ENCODE results near the gene CENPE.

The CENPE gene

DNA sequence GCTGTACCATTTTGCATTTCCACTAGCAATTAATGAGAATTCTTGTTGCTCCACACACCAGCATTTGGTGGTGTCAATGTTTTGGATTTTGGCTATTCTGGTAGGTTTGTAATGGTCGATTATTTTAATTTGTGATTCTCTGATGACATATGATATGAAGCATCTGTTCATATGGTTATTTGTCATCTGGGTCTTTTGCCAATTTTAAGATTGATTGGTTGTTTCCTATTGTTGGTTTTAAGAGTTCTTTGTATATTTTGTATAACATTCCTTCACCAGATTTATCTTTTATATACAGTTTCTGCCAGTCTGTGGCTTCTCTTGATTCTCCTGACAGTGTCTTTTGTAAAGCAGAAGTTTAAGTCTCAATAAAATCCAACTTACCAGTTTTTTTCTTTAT lies 80.0 kb downstream of the CENPE start:
- no peak for DNase-seq

- no peak for DNase-seq
Observed at GRCh38 chr4:103111598-103111997, 86.5 kb downstream of the CENPE start.

GRCh38 chr4:103108542-103108941 lies 89.6 kb downstream of the CENPE start:
- DNase-seq = no peak

DNA sequence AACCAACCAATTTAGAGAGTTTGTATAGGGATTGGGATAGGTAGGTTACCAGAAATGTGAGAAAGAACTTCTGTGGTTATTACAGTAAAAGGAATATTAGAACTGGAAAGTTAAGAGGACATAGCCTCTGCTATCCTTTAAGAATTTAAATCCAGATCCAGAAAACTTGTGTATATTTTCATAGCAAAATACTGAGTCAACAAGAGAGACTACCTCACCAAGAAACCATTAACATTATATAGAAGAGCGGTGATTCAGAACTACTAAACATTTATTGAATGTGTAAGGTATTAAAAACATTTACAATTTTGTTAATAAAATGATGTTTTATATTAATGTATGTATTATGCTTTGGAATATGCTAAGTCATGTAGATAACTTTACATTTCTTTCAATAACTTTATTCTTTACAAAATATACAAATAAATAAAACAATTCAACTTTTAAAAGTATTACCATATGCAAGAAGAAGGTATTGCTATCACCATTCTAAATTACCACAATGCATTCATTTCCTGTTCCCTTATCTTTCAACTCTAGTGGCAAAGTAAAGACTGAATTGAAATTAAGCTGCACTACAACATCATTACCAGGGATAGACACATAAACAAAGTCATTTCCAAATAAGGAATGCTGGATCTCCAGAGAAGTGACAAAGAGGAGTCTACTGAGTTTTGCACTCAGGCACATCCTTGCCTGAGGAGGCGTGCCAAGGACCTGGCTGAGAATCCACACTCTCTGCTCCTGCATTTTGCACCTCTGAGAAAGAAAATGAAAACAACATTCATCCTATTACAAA lies 92.4 kb downstream of the CENPE start:
- DNase-seq = no peak

DNA sequence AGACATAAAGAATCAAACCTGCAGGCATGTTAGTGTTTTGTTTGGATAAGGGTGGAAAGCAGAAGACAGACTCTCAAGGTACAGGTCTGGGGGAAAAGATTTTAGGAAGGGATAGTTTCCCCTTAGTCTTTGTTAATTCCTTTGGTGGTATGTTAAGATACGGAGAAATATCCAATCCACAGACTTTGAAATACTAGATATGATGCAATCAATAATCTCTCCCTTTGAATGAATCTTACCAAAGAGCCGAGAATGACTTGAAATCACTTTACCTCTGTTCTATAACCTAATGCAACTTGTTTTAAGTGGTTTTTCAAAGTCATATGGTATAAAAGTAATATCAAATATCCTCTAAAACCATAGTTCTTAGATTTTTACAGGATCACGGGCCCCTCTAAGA lies 93.3 kb downstream of the CENPE start:
- no peak for DNase-seq

DNA sequence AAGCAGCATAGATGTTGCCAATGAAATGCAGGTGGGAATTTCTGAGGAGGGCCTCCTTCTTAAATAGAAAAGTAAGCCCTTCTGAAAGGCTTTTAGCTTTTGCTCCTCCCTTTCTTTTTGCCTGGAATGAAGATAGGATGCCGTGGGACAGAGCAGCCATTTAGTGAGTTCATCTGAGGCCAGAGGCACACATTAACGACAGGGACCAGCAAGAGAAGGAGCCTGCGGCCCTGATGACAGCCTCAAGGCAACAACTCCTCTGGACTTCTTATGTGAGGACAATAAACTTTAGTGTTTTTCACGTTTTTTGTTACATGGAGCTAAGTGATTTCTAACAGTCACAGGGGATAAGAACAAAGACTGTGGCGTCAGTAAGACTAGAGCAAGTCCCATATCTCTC lies 97.5 kb downstream of the CENPE start:
- no peak for DNase-seq

DNA sequence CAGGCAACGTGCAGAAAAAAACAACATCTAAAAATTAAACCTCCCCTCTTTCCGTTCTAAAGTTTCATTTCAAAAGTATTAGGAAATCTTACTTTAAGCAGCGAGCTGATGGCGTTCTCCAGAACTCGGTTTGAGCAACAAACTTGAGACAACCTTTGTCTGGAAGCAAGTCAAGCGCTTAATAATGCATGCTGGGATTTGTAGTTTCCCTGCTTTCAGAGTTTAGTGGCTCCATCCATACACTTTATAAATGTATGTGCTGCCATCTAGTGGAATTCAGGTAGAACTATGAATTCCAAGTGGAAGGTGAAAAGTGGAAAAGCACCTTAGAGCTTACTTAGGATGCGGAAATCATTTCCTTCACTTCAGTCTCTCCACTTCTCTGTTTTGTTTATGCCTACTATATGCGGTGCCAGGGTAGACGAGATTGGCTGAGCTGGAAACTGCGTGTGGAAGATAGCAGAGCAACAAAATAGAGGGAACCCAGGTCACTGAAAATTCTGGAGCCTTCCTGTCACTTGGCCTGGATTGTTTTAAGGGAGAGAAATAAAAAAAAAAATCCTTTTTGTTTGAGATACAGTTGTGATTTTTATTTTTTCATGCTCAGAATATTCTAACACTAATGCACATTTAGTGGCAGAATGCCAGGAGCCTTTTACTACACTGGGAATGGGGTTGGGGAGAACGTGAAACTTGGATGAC lies 98.3 kb downstream of the CENPE start, which contains the start of gene BDH2:
Gene BDH2, minus strand, starts transcription at position 144 of the 702 bp plus-strand sequence. CDS start 3,580 bp downstream, outside the sequence.
- DNase-seq = peak; percentile 88

DNA sequence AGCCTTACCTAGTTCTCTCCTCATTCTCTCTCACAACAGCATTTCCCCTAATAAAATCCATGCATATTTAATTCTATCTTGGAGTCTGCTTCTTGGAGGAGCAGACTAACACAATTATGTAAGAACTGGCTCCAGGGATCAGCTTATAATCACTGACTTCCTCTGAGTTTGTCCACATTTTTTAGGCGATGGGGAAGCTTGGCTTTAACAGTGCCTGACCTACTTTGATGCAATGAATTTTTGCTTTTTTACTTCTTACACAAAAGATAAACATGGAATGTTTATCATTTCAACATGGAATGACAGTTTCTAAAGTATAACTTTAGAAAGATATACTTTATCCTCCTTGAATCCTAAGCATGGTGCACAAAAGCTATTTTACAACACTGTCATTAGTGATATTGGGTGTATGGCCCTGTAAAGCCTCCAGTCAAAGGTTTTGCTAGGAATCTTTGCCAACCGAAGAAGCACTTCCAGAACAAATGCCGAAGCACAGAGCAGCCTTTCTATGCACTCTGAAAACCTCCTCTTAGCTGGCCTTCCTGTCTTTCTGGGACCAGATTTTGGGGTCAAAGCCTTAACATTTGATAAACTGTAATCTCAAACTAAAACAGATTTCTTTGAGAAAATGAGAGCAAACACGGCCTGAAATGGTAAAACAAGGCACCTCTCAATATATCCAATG lies 99.2 kb downstream of the CENPE start:
- no peak for DNase-seq

DNA sequence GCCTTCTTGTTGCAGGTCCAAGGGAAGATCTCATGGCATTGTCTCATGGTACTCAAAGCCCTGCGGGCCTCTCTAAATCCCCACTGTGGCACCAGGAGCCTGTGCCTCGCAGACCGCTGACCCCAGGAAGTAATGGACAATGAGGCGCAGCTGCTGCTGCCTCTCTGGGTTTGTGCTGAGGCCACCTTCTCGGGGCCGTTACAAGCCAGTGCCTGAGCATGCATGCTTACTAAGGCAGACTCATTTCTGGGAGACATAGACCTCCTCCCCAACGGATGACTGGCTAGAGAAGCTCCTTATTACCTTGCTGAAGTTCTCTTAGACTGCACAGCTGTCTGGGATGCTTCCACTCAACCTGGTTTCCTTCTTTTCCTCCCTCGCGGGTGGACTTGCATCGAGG lies 99.8 kb downstream of the CENPE start:
- no peak for DNase-seq

DNA sequence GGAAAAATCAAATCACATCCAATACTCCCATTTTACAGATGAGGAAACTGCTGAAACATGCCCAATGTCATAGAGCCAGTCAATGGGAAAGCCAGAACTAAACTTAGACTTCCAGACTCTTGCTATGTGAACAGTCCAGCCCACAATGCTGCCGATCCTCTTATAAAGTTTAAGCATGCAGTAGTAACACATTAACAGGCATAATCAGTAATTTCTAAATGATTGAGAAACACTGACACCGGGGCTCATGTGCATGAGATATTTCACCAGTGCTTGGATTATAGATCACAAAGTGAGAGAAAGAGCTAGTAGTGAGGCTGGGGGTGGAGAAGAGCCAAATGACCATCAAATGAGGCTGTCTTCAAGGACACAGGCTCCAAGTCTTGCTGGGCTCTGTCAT lies 101.0 kb downstream of the CENPE start:
- DNase-seq = no peak

GRCh38 chr4:103095080-103095479 lies 103.1 kb downstream of the CENPE start:
- DNase-seq = no peak

DNA sequence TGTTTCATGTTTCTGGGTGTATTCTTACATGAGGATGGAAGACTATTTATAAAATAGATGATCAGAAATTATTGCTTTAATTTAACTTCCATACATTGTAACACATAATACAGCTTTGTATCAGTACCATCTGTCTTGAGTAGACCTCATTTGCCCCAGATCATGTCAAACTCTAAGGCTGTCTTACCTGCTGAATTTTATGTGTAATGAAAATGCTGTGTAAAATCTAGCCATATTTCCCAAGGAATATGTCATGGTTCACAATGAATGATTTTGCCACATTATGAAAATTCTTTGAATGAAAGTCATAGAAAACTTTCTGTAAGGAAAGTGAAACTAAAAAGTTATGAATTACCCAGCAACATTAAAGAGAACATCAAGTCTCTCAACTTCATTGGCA lies 105.9 kb downstream of the CENPE start:
- no peak for DNase-seq

GRCh38 chr4:103091601-103092223 lies 106.4 kb downstream of the CENPE start:
- peak; percentile 83 for DNase-seq

DNA sequence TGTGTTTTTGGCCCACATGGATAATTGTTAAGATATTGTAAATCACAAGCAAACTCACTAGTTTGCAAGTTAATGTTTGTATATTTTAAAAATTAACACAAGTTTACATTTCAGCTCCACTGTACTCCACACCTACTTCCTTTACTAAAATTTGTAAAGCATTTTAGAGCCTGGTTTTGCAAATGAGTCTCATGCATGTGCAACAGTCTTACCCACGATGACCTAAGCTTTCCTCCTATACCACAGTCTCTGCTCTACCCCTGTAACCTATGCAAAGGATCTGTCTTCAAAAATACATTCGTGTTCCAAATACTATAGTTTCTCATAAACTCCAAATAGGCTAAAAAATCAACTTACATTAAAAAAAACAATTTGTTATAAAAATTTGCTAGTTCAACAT lies 108.7 kb downstream of the CENPE start:
- no peak for DNase-seq

DNA sequence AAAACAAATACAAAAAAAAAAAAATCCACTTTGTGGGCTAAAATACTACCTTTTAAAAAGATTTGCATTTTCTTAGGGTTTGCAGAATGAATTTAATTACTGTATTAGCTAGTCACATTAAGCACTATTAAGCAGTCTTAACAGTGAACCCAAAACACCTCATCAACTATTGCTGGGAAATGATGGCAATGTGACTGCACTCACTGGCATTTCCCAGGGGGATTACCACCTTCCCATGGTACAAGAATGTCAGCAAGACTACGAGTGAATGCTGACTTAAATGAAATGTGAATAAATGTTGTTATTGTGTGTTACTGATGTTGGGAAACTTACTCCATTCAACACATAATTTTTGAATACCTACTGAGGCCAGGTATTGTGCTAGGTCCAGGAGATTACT lies 111.6 kb downstream of the CENPE start:
- DNase-seq = no peak

DNA sequence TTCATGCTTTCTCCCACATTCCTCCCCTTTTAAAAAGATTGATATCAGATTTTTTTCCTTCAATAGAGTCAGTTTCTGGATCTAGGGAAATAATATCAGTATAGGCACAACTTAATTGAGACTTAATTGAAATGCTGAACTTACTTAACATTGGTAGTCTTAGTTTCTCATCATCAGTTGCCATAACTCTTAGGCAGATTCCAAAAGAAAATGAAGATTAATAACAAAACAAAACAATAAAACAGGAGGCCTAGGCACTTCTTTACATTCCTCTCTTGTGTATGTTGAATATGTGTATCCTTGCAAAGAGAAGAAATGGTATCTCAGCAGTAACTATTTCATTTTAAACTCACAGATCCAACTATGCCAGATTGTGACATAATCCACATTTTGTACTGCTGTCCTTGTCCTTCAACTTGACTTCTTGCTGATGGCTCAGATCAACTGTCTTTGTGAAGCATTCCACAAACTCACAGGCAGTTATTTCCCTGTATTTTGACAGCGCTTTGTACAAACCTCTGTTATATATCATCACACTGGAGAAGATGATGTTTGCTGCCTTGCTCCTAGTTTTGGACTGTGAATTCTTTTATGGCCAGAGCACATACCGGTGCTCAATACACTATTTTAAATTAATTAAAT lies 112.5 kb downstream of the CENPE start:
- DNase-seq = no peak

DNA sequence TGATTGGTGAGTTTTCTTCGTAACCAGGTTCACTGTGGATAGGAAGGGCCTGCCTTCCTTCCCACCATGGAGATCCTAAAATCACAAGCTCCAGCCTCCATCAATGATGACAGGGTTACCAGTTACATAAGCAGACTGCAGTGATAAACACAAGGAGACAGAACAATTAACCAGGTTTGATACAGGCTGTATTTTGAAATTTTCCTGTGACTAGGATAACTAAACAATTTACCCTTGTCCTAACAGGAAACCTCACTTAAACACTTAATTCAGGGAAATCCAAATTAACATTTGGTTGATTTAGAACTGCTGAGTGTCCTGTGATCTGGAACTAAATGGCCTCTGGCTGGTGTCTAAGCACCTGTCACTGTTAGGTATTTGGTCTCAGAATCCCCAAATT lies 118.5 kb downstream of the CENPE start:
- no peak for DNase-seq

DNA sequence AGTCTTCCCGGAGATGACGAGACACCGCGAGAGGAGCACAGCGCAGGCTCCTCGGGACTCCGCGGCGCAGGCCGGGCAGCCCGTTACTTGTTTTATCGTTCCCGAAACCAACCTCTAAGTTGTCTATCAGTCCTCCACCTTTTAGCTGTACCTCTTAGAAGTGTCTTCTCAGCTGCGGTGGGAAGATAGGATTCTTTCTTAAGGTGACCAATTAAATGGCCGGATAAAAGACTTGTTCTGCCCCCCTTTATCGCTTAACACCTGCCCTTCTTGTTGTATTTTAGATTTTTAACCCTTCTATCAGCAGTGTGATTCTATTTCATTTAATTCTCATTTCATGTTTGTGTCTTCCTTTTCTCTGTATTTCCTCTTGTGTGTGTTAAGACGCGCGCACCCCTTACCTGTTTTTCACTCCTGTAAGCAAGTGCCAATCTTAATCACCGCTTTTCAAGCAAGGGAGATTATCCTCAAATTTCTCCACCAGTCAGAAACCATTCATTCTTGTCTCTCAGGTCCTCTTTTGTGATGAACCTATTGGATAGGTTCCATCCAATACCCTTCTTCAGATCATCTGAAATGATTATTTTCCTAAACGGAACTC lies 121.3 kb downstream of the CENPE start, which contains the start of gene SLC9B2:
Gene SLC9B2, minus strand, starts transcription at position 15 of the 601 bp plus-strand sequence. CDS start 9,211 bp downstream, outside the sequence.
- peak; percentile 48 for DNase-seq

DNA sequence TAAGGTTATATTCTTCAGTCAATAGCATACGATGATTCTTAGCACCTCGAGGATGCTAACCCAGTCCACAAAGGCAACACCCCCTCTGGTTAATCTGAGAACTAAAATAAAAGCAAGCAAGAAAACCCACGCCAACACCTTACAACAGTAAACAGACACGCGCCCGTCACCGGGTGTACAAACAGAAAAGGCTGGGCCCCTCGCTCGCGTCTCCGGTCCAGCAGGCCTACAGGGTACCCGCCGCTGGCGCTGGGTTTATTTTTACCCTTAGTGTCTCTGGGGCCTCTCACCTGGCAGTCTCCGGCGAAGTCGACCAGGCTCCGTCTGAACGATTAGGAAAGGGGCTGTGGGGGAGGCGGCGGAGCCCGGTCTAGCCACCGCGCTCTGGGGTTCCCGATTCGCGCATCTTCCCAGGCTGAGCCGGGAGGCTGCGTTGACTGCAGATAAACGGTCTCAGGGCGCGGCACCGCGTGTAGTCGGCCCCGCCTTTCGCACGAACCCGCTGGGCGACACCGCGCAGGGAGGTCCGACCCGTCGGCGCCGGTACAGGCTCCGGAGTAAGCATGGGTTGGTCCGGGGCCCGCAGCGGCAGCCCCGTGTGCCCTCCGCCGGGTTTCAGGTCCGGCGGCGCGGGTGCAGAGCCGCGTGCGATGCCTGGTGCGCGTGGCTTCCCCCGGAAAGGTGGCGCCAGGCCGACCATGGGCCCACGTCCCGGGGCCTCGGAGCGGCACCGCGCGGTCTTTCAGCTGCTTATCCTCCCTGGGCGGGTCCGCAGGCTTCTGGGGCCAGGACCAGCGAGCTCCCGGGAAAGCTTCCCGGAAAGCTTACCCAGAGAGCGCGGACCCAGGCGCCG lies 122.0 kb downstream of the CENPE start:
- peak; percentile 79 for DNase-seq

DNA sequence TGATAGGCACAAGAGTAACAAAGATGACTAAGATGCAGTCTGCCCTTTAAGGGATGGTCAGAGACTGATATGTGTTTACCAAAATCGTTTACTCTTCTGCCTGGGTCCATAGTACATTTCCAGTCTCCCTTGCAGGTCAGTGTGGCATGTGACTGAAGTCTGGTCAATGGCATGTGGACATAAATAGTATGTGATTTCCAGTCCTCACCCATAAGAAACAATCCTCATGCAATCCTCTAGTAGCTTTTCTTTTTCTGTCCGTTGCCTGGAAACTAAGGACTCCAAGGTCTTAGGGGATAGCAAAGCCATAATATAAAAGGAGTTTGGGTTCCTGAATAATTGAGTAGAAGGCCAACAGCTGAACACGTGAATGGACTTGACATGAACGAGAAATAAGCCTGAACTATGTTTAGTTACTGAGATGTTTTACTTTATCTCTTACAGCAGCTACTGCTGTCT lies 122.7 kb downstream of the CENPE start:
- DNase-seq = peak; percentile 39

All from DMS53 (cell line).